ENCODE data around the gene NOMO2.
"Not testable (repeated sequence)": the region's sequence is repeated elsewhere in the genome, so short reads cannot be mapped to it uniquely, and the experiment has no call there.

NOMO2 gene

GRCh38 chr16:18582902-18583301 lies 21.0 kb upstream of the NOMO2 start:
- TF ChIP-seq CTCF (IDR thresholded peaks at IDR 0.05; ENCODE audit: extremely low read depth, missing control alignments): no peak

DNA sequence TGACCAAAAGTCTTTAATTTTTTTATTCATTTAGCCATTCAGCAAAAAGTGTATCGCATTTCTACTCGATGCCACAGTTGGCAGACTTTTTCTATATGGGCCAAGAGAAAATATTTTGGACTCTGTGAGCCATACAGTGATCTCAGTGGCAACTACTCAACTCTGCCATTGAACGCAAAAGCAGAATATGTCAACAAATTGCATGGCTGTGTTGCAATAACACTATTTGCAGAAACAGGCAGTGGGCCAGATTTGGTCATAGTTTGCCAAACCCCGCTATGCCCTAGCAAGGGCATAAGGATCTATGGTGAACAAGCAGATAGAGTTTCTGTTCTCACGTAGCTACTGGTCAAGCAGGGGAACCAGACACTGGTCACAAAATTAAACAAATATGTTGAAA lies 18.5 kb upstream of the NOMO2 start:
- not testable (repeated sequence) for DNase-seq (ENCODE audit: low spot score)

More at GRCh38 chr16:18582902-18583301, 21.0 kb upstream of the NOMO2 start:
- DNase-seq (ENCODE audit: low spot score): no peak

DNA sequence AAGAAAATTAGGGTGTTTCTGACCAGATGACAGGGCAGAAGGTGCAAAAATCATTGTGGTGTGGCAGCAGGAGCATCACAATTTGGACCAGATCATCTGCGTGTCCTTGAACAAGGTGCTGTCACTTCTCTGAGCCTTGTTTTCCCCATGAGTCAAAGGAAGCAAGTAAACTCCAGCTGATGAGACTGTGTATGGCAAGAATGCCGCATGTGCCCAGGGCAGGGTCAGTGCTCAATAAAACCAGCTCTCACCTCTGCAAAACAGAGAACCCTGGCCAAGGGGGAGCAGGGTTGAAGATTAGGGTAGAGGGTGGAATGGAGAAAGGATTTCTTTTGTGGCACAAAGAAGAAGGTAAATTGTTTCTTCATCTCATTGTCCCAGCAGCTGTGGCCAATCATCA lies 17.4 kb upstream of the NOMO2 start:
- DNase-seq (ENCODE audit: low spot score): not testable (repeated sequence)

GRCh38 chr16:18577942-18578341 lies 16.0 kb upstream of the NOMO2 start:
- DNase-seq (ENCODE audit: low spot score): not testable (repeated sequence)

- DNase-seq (ENCODE audit: low spot score): not testable (repeated sequence)
Measured at GRCh38 chr16:18575945-18576344, 14.0 kb upstream of the NOMO2 start.

DNA sequence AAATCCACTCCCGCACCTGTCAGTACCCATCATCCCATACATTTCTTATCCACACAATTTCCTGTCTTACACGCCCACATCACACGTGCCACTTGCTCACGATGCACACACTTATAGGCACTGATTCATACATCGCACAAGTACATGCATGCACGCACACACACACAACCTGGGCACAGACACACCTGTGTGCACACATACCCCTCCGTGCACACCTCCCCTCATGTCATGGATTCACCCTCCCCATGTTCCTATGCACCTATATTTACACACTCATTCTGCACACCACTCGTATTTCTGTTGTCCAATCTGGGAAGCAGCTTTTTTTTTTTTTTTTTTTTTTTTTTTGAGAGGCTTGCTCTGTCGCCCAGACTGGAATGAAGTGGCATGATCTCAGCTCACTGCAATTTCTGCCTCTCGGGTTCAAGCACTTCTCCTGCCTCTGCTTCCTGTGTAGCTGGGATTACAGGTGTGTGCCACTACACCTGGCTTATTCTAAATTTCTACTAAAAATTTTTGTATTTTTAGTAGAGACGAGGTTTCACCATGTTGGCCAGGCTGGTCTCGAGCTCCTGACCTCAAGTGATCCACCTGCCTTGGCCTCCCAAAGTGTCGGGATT lies 13.5 kb upstream of the NOMO2 start:
- DNase-seq (ENCODE audit: low spot score): not testable (repeated sequence)

DNA sequence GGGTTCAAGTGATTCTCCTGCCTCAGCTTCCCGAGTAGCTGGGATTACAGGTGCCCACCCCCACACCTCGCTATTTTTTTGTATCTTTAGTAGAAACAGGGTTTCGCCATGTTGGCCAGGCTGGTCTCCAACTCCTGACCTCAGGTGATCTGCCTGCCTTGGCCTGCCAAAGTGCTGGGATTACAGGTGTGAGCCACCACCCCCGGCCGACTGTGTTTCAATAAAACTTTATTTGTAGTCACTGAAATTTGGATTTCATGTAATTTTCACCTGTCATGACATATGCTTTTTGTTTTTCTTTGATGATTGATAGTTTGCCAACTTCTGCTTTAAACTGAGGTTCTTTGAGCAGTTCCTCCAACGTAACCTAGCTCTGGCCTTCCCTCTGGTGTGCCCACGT lies 12.0 kb upstream of the NOMO2 start:
- not testable (repeated sequence) for DNase-seq (ENCODE audit: low spot score)

DNA sequence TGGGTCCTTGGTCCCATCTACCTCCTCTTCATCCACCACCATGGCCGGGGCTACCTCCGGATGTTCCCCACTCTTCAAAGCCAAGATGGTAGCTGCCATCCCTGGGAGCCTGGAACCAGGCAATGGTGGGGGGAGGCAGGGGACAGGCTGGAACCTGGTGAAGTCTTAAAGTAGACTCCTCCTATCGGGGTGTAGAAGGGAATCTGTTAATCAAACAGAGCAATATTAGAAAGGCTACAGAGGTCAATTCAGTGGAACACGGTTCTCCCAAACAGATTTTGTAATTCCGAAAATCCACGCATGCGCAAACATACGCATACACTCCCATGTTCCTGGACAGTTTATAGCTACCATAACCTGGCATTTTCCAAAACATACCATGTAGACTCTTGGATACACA lies 11.1 kb upstream of the NOMO2 start:
- not testable (repeated sequence) for DNase-seq (ENCODE audit: low spot score)

DNA sequence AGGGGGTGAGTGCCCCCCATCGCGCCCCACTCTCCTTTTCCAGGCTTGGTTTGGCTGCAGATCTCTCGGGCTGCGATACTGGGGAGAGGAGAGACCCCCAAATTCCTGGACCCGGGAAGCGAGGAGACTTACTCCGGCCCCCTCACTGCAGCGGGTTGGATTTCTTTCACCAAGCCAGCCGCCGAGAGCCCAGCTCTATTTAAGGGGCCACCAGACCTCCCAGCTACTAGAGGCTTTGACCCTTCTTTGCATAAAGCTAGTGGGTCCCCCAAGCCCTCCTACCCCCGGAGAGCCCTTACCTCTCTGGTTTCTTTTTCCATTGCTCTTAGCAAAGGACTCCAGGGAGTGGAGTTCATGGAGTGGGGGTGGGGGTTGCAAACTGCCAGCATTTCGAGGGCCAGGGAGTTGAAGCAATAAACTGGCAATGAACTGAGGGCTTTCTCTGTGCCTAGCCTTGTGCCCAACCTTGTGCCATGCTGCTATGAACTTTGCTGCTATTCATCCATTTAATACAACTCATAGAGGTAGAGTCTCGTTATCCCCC lies 9.5 kb upstream of the NOMO2 start:
- not testable (repeated sequence) for DNase-seq (ENCODE audit: low spot score)

GRCh38 chr16:18570529-18571306 lies 8.8 kb upstream of the NOMO2 start:
- not testable (repeated sequence) for DNase-seq (ENCODE audit: low spot score)

- not testable (repeated sequence) for DNase-seq (ENCODE audit: low spot score)
Measured at GRCh38 chr16:18560416-18561220, 1.3 kb downstream of the NOMO2 start.

GRCh38 chr16:18553671-18554070 lies 8.2 kb downstream of the NOMO2 start:
- not testable (repeated sequence) for DNase-seq (ENCODE audit: low spot score)

- not testable (repeated sequence) for DNase-seq (ENCODE audit: low spot score)
Measured at GRCh38 chr16:18547382-18547781, 14.5 kb downstream of the NOMO2 start.

DNA sequence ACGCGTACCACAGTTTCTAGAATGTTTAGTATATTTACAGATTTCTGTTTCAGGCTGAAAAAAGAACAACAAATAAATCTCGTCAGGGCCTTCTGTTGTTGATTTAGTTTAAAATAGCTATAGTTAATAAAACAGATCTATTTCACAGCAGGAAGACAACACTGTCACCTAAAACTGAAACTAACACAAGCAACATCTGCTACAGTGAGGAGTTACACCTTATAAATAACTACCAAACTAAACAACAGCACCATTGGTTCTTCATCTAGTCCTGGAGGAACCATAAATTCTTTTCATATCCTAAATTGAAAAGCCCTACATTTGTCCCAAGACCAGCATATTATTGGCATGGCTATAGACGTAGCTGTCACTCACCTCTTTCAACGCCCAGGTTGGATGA lies 15.0 kb downstream of the NOMO2 start:
- DNase-seq (ENCODE audit: low spot score): not testable (repeated sequence)

DNA sequence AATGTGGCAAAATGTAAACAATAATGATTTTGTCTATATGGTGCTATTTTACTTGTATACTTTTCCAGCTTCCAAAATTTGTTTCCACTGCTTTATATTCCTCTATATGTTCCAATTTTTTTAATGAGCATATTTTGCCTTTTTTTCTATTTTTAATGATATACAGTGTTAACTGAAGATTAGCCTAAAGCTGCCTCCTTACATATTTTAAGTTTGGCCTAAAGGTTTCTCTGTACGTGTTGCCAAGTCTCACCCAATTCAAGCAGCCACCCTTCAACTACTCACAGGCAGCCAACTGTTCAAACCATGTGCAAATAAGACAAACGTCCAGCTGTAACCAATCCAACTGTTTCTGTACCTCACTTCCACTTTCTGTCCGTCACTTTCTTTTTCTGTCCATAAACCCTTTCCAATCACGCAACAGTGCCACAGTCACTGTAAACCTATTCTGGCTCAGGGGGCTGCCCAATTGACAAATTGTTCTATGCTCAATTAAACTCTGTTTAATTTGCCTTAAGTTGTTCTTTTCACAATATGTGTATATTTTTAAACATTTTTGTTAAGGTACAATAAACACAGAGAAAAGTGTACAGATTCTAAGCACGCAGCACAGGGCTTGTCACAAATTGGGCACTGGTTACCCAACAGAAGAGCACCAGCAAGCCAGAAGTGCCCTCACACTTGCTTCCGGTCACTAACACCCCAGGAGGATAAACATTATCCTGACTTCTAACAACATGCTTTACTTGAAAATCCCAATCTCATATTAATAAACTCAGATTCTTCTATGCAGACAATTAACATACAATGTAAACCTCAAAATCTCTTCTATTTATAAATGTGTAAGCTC lies 17.4 kb downstream of the NOMO2 start:
- DNase-seq (ENCODE audit: low spot score): not testable (repeated sequence)

DNA sequence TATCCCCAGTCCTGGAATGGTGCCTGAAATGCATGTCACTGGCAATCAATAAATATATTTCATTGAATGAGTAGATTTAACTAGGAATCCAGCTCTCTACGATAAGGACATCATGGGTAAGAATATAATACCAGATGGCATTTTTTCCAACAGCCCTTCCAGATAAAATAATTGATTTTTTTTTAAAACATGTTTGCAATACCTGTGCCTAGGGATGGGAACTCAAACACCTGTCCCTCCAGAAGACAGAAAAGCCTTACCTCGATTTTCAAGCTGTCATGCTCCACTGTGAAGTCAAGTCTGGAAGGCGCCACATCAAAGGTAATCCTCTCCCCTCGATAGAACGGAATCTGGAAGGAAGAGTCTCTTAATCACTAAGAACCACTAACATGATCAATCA lies 20.0 kb downstream of the NOMO2 start:
- not testable (repeated sequence) for DNase-seq (ENCODE audit: low spot score)

GRCh38 chr16:18537004-18537403 lies 24.9 kb downstream of the NOMO2 start:
- DNase-seq (ENCODE audit: low spot score): not testable (repeated sequence)

- not testable (repeated sequence) for DNase-seq (ENCODE audit: low spot score)
Measured at GRCh38 chr16:18535519-18536168, 26.3 kb downstream of the NOMO2 start.

DNA sequence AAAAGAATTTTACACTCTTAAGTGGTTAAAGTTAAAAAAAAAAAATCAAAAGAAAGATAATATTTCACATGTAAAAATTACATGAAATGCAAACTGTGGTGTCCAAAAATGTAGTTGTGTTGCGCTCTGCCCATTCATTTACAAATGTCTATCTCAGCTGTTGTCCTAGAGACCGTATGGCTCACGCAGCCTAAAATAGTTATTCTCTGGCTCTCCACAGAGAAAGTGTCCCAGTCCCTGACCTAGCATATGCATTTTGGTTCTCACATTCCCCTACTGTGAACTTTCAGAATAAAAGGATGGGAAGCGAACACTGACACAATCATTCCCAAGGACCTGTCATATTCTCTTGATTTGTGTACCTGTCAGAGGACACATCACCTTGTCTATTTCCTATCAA lies 27.6 kb downstream of the NOMO2 start:
- DNase-seq (ENCODE audit: low spot score): not testable (repeated sequence)
